Esophagus squamous epithelium (tissue), 5 donors: ENCODE results near the gene DEXI. TPM values are rescaled to one million over a fixed set of nuclear protein-coding genes. Genes with fewer than 3 reads are reported as not detected.

Experiments used
- DNase-seq: peaks from one replicate; lab custom pipeline; 2025; lab: John Stamatoyannopoulos, UW
- H3K27ac ChIP-seq, 4 donors: fragments of 200-600 bp; sonication (generic); one replicate each; pipeline ENCODE4 v1.5.1; 2016 to 2019; ENCODE audit warnings: mild to moderate bottlenecking in 1 of 4
- H3K27me3 ChIP-seq, 4 donors: fragments of 200-600 bp; sonication (generic); 1 replicate in 3 of 4; 2 replicates in 1 of 4; pipeline versions ENCODE4 v1.5.1 to v1.6.0; 2017 to 2021; ENCODE audit warnings: antibody characterized with exemption in 1 of 4
- H3K36me3 ChIP-seq, 3 donors: fragments of 200-600 bp; sonication (generic); one replicate each; pipeline ENCODE4 v1.5.1; 2016 to 2019
- H3K4me1 ChIP-seq, 3 donors: fragments of 200-600 bp; sonication (generic); one replicate each; pipeline ENCODE4 v1.5.1; 2017 to 2019
- H3K4me3 ChIP-seq, 4 donors: fragments of 200-600 bp; sonication (generic); 1 replicate in 3 of 4; 2 replicates in 1 of 4; pipeline ENCODE4 v1.5.1; 2016 to 2019; ENCODE audit warnings: mild to moderate bottlenecking in 2 of 4, moderate library complexity in 1 of 4
- H3K9me3 ChIP-seq, 3 donors: fragments of 200-600 bp; sonication (generic); one replicate each; pipeline ENCODE4 v1.5.1; 2016 to 2019
- POLR2A ChIP-seq, 4 donors: fragments of 450-650 bp; IDR thresholded peaks; one replicate each; pipeline ENCODE4 v1.6.1; 2017; ENCODE audit warnings: antibody characterized with exemption in 4 of 4, mild to moderate bottlenecking in 4 of 4, moderate library complexity in 3 of 4
- WGBS, 2 donors: methylation state at CpG; one replicate each; pipeline ENCODE4 v1.1.5; 2018; 5-methylcytosine and 5-hydroxymethylcytosine counted together
- intact Hi-C: fragments of 100-400 bp; cut with DNase I; formaldehyde crosslinking; loops from one replicate; pipeline ENCODE4 v1.15.0; 2022
- total RNA-seq, 4 donors: library from RNA; depleted of rRNA; stranded (reverse); fragments of >200 nt; gene quantifications; one replicate each; pipeline ENCODE4 v1.1.0, GENCODE V29; 2016
- TF ChIP-seq, protein P1 (sequence below), 6 experiments: fragments of 450-650 bp in 4 of 6; fragments of 200-600 bp in 2 of 6; sonication (generic) in 2 of 6; IDR thresholded peaks; one replicate each; pipeline ENCODE4 v1.5.1; 2016 to 2019; ENCODE audit warnings: antibody characterized with exemption in 6 of 6, mild to moderate bottlenecking in 4 of 6, moderate library complexity in 4 of 6
- donor health status: DM: yes; HTN: yes; CAD: no.

DEXI gene
- total RNA-seq, 4 donors from 2014 or later: 22.6 to 60.1 (median 28.4) TPM

DNA sequence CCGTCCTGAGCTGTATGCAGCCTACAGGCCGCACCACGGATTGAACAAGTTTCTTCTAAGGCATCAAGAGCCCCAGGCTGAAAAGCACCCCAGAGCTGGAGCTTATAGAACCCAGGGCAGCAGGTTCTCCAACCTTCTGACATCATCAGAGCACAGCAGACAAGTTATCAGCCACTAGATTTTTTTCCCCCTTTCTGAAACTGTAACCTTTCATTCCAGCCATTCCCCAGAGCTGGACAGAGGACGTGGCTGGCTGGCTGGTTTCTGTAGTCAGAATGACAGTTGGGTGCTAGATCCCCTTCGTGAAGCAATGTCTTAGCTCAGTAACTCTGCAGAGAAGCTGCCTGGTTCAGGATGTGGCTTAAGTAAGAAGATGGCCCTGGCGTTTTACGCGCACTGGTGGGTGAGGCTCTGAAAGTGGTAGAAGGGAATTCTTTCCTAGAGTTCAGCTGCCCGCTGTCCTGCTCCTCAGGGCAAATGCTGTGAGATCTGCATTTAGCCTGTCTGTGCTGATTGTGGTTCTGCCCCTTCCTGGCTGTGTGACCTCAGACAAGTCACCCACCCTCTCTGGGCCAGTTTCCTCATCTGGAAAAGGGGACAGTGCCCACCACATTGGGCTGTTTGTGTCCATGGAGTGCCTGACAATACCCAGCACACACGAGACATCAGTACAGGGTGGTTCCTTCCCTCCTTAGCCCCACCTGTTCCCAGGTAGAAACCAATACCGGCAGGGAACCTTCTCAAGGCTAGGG is 9.1 kb downstream of the DEXI start:
- peak overlapping the region in 1 of 4 donors; percentile 19 for H3K27ac ChIP-seq
- TF ChIP-seq, protein P1, sequence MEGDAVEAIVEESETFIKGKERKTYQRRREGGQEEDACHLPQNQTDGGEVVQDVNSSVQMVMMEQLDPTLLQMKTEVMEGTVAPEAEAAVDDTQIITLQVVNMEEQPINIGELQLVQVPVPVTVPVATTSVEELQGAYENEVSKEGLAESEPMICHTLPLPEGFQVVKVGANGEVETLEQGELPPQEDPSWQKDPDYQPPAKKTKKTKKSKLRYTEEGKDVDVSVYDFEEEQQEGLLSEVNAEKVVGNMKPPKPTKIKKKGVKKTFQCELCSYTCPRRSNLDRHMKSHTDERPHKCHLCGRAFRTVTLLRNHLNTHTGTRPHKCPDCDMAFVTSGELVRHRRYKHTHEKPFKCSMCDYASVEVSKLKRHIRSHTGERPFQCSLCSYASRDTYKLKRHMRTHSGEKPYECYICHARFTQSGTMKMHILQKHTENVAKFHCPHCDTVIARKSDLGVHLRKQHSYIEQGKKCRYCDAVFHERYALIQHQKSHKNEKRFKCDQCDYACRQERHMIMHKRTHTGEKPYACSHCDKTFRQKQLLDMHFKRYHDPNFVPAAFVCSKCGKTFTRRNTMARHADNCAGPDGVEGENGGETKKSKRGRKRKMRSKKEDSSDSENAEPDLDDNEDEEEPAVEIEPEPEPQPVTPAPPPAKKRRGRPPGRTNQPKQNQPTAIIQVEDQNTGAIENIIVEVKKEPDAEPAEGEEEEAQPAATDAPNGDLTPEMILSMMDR (IDR thresholded peaks at IDR 0.05): no peak
- no peak for TF ChIP-seq POLR2A (IDR thresholded peaks at IDR 0.05)
- intact Hi-C loops: no loop called here
- WGBS, 2 donors: 84 to 86% methylated on average over 9 to 10 of the region's 11 CpGs
- H3K4me1 ChIP-seq: peaks cover 12 to 73% (median 31%) of the 10 kb centered on the region in 3 donors
- H3K36me3 ChIP-seq: peaks cover 0 to 58% (median 0%) of the 10 kb centered on the region in 3 donors
- no peaks in the 10 kb centered on the region for H3K9me3 ChIP-seq
- DNase-seq: no peak
- H3K27me3 ChIP-seq: no peaks in the 10 kb centered on the region
- no peak overlapping the region for H3K4me3 ChIP-seq

DNA sequence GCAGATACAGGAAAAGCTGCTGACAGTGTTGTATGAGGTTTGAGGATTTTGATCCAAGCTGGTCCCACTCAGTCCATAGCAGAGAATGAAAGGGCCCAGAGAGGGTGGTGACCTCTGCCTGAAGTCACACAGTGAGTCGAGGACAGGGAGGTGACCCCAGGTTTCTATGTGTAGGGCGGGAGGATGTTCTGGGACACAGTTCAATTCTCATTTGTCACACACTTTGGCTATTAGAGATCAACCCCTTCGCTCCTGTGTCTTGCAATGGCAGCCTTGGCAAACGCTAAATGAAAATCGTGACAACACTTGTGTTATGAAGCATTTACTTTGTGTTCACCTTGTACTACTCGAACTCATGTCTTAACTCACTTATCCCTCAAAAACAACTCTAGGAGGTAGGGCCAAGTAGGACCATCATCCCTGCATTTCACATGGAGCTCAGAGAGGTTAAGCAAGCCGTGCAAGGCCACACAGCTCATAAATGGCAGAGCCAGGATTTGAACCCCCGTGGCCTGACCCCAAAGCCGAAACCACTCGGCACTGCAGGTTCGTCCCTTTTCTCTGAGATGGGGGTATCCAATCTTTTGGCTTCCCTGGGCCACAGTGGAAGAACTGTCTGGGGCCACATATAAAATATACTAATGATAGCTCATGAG is 10.2 kb downstream of the DEXI start:
- TF ChIP-seq POLR2A (IDR thresholded peaks at IDR 0.05): no peak
- TF ChIP-seq, protein P1 (IDR thresholded peaks at IDR 0.05): no peak
- H3K4me1 ChIP-seq: peaks cover 2 to 63% (median 21%) of the 10 kb centered on the region in 3 donors
- intact Hi-C loops: no loop called here

DNA sequence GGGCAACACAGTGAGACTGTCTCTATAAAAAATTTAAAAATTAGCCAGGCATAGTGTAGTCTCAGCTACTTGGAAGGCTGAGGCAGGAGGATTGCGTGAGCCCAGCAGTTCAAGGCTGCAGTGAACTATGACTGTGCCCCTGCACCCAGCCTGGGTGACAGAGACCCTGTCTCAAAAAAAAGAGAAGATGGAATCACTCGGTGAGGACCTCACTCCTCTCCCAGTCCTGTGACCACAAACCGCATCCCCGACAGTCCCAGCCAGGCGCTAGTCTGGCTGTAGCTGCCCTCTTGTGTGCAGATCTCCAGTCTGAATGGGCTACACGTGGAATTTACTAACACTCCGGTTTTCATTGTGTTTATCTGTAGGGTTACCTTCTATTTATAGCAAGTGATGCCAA is 11.1 kb downstream of the DEXI start:
- Histone ChIP-seq H3K27ac (no peak overlapping the region), H3K9me3 (no peaks in the 10 kb centered on the region), H3K27me3 (no peaks in the 10 kb centered on the region), H3K4me1 (peaks cover 0 to 53% (median 18%) of the 10 kb centered on the region in 3 donors), H3K4me3 (no peak overlapping the region), H3K36me3 (peaks cover 0 to 78% (median 13%) of the 10 kb centered on the region in 3 donors)
- no peak for TF ChIP-seq POLR2A (IDR thresholded peaks at IDR 0.05)
- TF ChIP-seq, protein P1 (IDR thresholded peaks at IDR 0.05): no peak
- DNase-seq: no peak
- 60 to 62% methylated on average over 6 of the region's 7 CpGs for WGBS, 2 donors
- intact Hi-C loops: no loop called here

More for the DNA sequence above, 10.2 kb downstream of the DEXI start:
- Histone ChIP-seq H3K27me3 (no peaks in the 10 kb centered on the region), H3K36me3 (peaks cover 0 to 68% (median 7%) of the 10 kb centered on the region in 3 donors), H3K4me3 (no peak overlapping the region), H3K27ac (no peak overlapping the region), H3K9me3 (no peaks in the 10 kb centered on the region)
- WGBS, 2 donors: 89 to 93% methylated on average over 10 of the region's 11 CpGs
- no peak for DNase-seq

DNA sequence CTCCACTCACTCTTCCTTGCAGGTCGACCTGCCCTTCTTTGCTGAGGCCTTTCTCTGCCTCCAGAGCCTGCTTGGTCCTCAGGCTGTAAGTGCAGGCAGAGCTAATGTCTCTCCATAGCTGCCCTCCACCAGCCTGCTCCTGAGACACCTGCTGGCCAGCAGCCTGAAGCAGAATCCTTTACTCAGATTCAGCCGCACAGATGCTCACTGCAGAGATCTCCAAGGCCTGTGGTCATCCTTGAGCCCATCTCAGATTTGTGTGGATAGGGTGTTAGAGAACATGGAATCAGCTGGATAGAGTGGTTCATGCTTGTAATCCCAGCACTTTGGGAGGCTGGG is 11.5 kb downstream of the DEXI start:
- 30 to 69% methylated on average over 1 to 2 of the region's 2 CpGs for WGBS, 2 donors
- Histone ChIP-seq H3K36me3 (peaks cover 0 to 82% (median 17%) of the 10 kb centered on the region in 3 donors), H3K4me3 (no peak overlapping the region), H3K27ac (no peak overlapping the region), H3K4me1 (peaks cover 0 to 49% (median 16%) of the 10 kb centered on the region in 3 donors), H3K27me3 (no peaks in the 10 kb centered on the region), H3K9me3 (no peaks in the 10 kb centered on the region)
- no peak for DNase-seq
- intact Hi-C loops: no loop called here
- no peak for TF ChIP-seq POLR2A (IDR thresholded peaks at IDR 0.05)
- TF ChIP-seq, protein P1 (IDR thresholded peaks at IDR 0.05): no peak
